Cardiac muscle cell (in vitro differentiated cells and primary cell): ENCODE results near the gene NOL9. TPM values are rescaled to one million over a fixed set of nuclear protein-coding genes. Genes with fewer than 3 reads are reported as not detected.
"Not testable (repeated sequence)": the region's sequence is repeated elsewhere in the genome, so short reads cannot be mapped to it uniquely, and the experiment has no call there.

Source experiments
- DNase-seq, 2 donors: peaks; one replicate each; pipeline versions ENCODE4 v3.0.0 to v3.0.0-alpha.2; 2010 to 2017; ENCODE audit warnings: low read depth in 1 of 2, low spot score in 1 of 2
- H3K27ac ChIP-seq: fragments of 200-600 bp; sonication (generic); 2 replicates; pipeline ENCODE4 v1.5.1; 2016
- H3K27me3 ChIP-seq: fragments of 200-600 bp; sonication (generic); 2 replicates; pipeline ENCODE4 v1.6.0; 2016; ENCODE audit warnings: control low read depth
- H3K36me3 ChIP-seq: fragments of 200-600 bp; sonication (generic); 2 replicates; pipeline ENCODE4 v1.5.1; 2016; ENCODE audit warnings: control low read depth
- H3K4me1 ChIP-seq: fragments of 200-600 bp; sonication (generic); 2 replicates; pipeline ENCODE4 v1.8.1; 2017; ENCODE audit warnings: low read depth, mild to moderate bottlenecking, mixed run types
- H3K4me3 ChIP-seq: fragments of 200-600 bp; sonication (generic); 2 replicates; pipeline ENCODE4 v1.5.1; 2016; ENCODE audit warnings: mild to moderate bottlenecking
- H3K9me3 ChIP-seq: fragments of 200-600 bp; sonication (generic); 2 replicates; pipeline ENCODE4 v1.5.1; 2017; ENCODE audit warnings: low read depth, mild to moderate bottlenecking, control low read depth
- polyA plus RNA-seq: library from polyadenylated mRNA; unstranded; fragments of >200 nt; fragmentation: Nextera tagmentation; extraction: Ambion mirVana; gene quantifications from 2 replicates; pipeline ENCODE4 v1.2.1, GENCODE V29; 2016
- total RNA-seq: library from RNA; depleted of rRNA; stranded (reverse); fragments of >200 nt; gene quantifications from 2 replicates; pipeline ENCODE4 v1.2.3, GENCODE V29; 2016
- TF ChIP-seq, protein P1 (sequence below): IDR thresholded peaks from 2 replicates; pipeline ENCODE4 v1.5.1; 2012; ENCODE audit warnings: low read depth, mild to moderate bottlenecking, low read length

NOL9 gene
- total and polyA plus RNA-seq, 2 experiments from 2014 or later = 12.9 to 22.4 TPM

DNA sequence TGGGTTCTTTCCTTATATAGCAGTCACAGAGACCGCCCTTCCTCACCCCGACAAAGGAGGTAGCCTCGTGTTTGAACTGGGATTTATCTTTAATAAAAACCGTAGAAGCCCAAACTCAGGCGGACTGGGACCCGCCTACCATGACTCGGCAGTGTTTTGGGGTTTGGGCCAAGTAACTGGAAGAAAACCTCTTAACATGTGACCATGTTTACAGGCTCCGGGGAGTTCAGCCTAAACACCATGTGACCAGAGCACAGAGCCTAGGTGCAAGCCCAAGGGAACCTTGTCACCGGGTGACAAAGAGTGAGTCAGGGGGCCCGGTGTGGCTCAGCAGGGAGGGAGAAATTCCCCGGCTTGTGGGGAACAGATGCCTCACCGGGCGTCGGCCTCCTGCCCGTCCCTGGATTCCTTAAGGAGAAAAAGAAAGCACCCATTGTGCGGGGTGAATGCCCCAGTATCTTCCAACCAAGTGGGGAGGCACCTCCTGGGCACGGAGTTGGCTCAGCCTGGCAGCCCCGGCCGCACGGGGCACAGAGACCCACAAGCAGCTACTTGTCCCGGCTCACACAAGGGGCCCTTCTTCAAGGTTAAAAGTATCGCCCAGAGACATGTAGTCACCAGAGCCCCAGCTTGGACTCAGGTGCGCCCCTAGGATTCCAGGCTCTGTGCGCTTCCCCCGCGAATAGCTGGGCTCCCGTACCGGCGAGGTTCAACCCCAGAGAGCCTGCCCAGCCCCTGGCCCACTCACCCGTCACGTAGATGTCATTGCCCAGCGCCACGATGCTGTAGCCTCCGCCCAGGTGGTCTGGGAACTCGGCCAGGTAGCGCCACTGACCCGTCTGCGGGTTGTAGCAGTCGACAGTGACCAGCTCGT, 47.0 kb upstream of the NOL9 start:
- H3K27ac ChIP-seq = peak overlapping the region; percentile 99
- peak; percentile 82 to 92 for DNase-seq

DNA sequence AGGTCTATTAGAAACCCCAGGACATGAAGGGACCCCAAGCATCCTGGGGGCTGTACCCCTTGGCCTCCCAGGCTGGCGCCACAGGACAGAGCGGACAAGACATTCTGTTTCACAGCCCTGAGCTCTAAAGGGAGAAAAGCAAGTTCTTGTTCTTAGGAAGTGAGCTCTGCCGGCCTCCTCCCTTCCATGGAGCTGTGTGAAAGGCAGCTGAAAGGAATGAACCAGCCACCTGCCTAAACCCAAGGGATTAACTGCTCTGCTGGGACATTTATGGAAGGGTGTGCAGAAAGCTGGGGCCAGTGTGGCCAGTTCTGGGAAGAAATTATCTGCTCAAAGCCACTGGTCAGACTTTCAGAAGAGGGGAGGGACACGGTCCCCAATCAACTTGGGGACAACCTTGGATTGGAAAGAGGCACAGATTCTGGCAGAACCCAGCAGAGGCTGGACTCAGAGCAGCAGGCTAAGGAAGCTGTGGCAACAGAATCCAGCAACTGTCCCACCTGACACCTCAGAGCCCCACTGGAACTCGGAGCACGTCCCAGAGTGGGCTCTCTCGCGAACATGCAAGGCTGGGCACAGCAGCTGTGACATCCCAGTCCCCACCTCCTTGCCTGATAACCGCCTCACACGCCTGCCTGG, 46.2 kb upstream of the NOL9 start:
- H3K36me3 ChIP-seq = peaks cover 13% of the 10 kb centered on the region
- H3K27me3 ChIP-seq = no peaks in the 10 kb centered on the region
- H3K4me1 ChIP-seq = peaks cover 55% of the 10 kb centered on the region
- H3K9me3 ChIP-seq = no peaks in the 10 kb centered on the region
- TF ChIP-seq, protein P1, sequence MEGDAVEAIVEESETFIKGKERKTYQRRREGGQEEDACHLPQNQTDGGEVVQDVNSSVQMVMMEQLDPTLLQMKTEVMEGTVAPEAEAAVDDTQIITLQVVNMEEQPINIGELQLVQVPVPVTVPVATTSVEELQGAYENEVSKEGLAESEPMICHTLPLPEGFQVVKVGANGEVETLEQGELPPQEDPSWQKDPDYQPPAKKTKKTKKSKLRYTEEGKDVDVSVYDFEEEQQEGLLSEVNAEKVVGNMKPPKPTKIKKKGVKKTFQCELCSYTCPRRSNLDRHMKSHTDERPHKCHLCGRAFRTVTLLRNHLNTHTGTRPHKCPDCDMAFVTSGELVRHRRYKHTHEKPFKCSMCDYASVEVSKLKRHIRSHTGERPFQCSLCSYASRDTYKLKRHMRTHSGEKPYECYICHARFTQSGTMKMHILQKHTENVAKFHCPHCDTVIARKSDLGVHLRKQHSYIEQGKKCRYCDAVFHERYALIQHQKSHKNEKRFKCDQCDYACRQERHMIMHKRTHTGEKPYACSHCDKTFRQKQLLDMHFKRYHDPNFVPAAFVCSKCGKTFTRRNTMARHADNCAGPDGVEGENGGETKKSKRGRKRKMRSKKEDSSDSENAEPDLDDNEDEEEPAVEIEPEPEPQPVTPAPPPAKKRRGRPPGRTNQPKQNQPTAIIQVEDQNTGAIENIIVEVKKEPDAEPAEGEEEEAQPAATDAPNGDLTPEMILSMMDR = no peak
- DNase-seq = no peak
- H3K27ac ChIP-seq = peak overlapping the region; percentile 99
- peak overlapping the region; percentile 57 for H3K4me3 ChIP-seq

More for the DNA sequence above, 47.0 kb upstream of the NOL9 start:
- Histone ChIP-seq H3K36me3 (peaks cover 6% of the 10 kb centered on the region), H3K27me3 (no peaks in the 10 kb centered on the region), H3K4me1 (peaks cover 51% of the 10 kb centered on the region), H3K4me3 (peak overlapping the region; percentile 57), H3K9me3 (no peaks in the 10 kb centered on the region)
- TF ChIP-seq, protein P1 = no peak

DNA sequence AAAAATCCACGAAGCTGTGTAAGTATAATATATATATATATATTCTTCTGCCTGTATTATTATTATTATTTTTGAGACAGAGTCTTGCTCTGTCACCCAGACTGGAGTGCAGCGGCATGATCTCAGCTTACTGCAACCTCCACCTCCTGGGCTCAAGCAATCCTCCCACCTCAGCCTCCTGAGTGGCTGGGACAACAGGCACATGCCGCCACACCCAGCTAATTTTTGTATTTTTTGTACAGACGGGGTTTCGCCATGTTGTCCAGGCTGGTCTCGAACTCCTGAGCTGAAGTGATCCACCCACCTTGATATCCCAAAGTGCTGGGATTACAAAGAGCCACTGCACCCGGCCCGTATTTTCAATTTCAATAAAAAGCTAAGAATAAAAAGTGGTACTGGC, 45.7 kb upstream of the NOL9 start:
- Histone ChIP-seq H3K4me1 (peaks cover 49% of the 10 kb centered on the region), H3K36me3 (peaks cover 19% of the 10 kb centered on the region), H3K4me3 (peak overlapping the region; percentile 57), H3K27ac (peak overlapping the region; percentile 99)
- H3K27me3 ChIP-seq, DNase-seq, H3K9me3 ChIP-seq: not testable (repeated sequence)

DNA sequence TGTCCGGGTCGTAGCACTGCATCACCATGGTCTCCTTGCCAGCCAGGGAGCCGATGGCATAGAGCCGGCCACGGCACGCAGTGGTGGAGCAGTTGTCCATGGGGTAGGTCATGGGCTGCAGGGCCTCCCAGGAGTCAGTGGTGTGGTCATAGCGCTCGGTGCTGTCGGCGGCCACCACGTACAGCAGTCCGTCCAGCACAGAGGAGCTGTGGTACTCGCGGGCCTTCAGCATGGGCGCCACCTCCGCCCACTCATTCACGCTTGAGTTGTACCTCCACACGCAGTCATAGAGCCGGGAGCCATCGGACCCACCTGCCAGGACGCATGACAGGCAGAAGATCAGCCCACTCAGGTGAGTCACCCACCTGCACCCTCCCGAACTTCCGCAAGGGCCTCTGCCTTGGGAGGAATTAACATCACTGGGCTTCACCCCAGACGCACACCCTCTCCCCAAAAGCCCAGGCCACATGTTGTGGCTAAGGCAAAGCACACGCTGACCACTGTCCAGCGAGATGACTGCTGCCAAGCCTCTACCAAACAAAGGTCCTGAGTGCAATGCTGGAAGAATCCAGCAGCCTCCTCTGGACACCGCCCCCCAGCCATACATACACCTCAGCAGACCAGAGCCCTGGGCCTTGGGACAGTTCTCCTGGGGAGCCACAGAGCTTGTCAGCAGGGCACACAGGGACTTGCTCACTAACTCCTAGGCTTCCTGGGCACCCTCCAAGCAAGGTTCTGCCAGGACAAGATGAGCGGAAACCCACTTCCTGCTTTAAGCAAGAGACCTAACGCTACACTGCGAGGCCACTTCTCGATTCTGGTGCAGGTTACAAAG, 45.0 kb upstream of the NOL9 start:
- Histone ChIP-seq H3K27me3 (no peaks in the 10 kb centered on the region), H3K4me3 (no peak overlapping the region), H3K9me3 (no peaks in the 10 kb centered on the region), H3K27ac (no peak overlapping the region), H3K4me1 (peaks cover 43% of the 10 kb centered on the region), H3K36me3 (peaks cover 24% of the 10 kb centered on the region)
- DNase-seq = no peak
- TF ChIP-seq, protein P1 = no peak

DNA sequence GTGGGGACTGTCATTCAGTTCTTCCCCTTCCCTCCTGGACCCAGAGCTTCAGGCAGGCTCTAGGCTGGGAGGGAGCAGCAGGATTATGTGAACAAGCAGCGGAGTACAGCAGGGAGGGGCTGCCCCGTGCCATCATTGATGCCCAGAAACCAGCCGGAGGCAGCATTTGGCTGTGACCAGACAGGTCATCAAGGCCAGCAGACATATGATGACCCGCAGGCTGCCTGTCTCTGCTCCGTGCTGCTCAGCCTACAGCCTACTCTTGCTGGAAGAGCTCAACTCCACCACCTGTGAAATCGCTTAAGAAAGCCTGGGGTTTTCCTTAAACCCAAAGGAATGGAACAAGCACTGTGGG, 43.4 kb upstream of the NOL9 start:
- TF ChIP-seq, protein P1 = no peak
- Histone ChIP-seq H3K36me3 (peaks cover 40% of the 10 kb centered on the region), H3K27ac (peak overlapping the region; percentile 86), H3K27me3 (no peaks in the 10 kb centered on the region), H3K4me1 (peaks cover 31% of the 10 kb centered on the region), H3K4me3 (no peak overlapping the region), H3K9me3 (no peaks in the 10 kb centered on the region)
- DNase-seq = no peak
